COLO829 (cell line): ENCODE results near the gene MRPL14.

Experiments
- DNase-seq: peaks from one replicate; pipeline ENCODE4 v3.0.0; 2012; ENCODE audit warnings: low spot score

MRPL14 gene

GRCh38 chr6:44078827-44079671 is 48.2 kb downstream of the MRPL14 start:
- DNase-seq = peak; percentile 80

GRCh38 chr6:44078219-44078826 is 48.9 kb downstream of the MRPL14 start:
- no peak for DNase-seq

- no peak for DNase-seq
Measured at GRCh38 chr6:44077214-44077946, 49.9 kb downstream of the MRPL14 start.

DNA sequence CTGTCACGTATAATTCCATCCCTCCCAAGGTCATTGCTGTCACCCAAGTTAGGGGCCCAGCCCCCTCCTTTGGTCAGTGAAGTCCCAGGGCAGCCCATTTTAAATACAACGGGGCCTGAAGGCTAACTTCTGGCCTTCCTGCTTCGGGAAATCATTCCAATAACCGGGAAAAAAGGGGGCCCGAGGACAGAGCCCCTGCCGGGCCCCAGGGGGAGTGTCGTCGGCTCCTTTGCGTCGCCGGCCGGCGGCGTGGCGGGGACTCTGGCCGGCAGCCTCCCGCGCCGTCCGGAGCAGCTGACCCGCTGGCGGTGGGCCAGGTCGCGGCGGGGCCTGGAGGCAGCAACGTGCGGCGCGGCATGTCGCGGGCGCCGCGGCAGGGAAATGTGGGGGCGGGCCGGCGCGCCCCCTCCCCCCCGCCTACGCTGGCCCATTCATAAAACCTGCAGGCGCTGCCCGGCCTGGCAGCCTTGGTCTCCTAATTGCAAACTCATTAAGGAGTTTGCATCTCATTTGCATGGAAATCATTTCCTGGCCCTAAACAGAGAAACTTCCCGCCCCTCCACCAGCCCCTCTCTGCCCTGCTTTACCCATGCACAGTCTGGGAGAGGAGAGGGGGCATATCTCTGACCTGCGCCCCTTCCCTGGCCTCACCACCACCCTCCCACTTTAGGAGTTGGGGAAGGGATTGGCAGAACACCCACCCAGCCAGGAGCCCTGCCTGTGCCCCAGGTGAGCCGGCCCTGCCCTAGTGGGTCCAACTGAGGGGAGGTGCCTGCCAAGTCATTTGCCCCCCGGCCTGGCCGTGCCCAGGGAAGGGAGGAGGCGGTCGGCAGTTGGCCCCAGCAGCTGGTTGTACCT is 50.7 kb downstream of the MRPL14 start:
- peak; percentile 53 for DNase-seq

DNA sequence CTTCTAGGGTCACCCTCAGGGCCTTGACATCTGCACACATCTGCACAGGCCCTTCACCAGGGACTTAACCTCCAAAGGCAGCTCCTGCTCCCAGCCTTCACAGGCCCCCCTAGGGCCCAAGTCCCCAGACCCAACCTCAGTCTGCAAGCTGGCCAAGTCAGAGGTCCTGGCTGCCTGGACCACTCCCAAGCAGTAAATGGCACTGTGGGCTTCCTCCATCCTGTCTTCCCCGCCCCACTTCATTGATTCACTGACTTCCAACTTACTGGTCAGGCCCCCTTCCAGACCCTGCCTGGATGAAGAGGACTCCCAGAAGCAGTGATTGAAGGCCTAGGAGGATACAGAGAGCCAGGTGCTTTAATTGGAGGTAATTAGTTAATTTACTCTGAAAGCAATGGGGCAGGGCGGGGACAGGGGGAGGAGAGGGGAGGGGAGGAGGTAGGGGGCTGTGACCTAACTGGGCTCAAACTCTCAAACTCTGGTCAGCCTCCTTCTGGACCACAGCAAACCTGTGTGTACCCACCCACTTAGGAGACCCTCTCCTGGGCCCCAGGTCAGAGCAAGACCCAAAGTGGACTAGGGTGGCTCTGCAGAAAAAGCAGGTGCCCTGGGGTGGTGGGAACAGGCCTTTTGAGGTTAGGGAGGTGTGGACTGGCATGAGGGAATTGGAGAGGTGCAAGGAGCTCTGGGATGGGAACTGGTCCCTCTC is 51.5 kb downstream of the MRPL14 start:
- no peak for DNase-seq

- no peak for DNase-seq
Measured at GRCh38 chr6:44074813-44075646, 52.2 kb downstream of the MRPL14 start.

DNA sequence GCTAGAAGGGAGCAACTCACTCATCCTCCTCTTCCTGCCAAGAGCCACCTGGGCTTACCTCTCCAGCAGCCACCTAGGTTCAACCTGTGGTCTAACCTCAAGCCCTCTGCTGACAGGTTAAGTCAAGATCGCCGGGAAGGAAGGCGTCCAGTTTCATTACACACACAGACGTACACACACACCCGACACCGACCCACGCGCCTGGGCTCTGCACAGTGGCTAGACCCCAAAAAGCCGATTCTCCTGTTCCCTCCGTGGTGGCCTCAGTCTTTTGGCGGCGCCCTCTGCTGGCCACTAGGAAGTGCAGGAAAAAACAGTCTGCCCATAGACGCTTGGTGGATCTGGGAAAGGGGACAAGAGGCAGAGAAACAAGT is 52.8 kb downstream of the MRPL14 start:
- DNase-seq = peak; percentile 82

DNA sequence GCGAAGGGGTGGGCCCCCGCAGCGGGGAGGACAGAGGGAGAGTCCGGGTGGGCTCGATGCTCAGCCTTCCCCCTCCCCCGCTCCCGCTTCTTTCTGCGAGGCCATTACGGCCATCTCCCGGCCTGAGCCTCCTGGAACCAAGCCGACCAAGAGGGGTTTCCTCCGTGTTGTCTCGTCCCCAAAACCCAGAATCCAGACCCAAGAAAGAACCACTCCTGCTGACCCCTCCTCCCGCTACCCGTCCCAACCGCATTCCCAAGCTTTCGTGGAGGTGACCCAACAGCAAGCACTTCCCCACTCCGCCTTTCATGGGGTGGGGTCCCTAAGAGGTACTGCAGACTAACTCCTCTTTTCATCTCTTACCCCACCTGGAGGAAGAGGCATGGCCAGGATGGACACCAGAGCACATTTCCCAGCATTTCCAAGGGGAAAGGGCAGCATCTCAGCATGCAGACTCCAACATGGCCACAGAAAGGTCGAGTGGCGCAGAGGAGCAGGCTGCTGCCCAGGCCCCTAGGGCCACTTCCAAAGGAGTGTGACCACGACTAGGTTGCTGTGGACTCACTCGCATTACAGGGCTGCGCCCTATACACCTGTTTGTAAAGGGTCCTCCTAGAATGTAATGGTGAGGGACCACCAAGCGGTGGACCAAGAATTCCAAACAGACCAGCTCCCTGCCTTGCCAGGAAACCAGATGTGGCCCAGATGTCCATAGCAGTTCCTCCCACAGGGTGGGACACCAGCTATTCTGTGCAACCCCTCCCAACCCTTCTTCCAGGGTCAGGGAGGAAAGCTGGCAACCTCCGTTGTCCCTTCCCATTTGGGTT is 53.4 kb downstream of the MRPL14 start:
- no peak for DNase-seq

- DNase-seq = peak; percentile 96
Measured at GRCh38 chr6:44072959-44073611, 54.2 kb downstream of the MRPL14 start.

- DNase-seq = no peak
Measured at GRCh38 chr6:44072452-44072958, 54.7 kb downstream of the MRPL14 start.

- peak; percentile 85 for DNase-seq
Measured at GRCh38 chr6:44071670-44072451, 55.4 kb downstream of the MRPL14 start.

- DNase-seq = no peak
Measured at GRCh38 chr6:44068607-44069296, 58.5 kb downstream of the MRPL14 start.

DNA sequence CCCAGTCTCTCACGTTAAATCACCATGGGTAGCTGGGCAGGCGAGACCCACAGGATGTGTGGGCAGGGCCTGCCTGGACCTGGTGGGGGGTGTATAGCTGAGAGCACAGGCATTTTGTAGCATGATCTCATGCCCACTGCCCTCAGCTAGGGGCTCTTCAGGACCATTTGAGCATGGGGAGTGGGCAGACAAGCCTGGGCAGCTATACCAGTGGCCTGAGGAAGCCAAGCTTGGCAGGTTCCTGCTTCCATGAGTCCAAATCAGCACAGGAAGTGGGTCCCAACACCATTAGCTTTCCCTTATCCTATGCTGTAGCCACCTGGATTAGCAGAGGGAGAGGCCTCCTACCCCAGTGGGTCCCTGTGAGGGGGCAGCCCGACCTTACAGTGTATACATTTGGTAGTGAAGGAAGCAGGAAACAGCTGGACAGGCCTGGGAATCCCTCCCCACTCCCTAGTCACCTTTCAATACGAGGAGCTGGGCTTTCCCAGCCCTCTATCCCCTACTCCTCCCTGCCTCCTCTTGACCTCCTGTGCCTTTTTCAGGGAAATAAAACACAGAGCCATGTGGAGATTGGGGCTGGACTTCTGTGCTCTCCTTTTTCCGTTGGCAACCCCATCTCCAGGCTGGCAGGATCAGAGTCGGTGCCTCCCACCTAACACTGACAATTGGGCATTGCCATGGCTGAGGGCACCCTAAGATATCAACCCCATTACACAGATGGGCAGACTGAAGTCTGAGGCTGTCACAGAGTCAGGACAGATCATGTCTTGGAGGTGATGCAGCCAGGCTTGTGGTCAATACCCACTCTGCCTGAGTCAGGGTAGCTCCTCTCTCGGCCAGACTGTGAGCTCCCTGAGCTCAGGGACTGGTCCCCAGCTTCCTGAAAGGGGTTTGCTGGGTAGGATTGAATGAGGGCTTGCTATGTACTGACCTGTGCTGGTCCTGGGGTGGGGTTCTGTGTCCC is 59.8 kb downstream of the MRPL14 start:
- DNase-seq = no peak

GRCh38 chr6:44066394-44067172 is 60.7 kb downstream of the MRPL14 start:
- no peak for DNase-seq

GRCh38 chr6:44065443-44066140 is 61.7 kb downstream of the MRPL14 start:
- no peak for DNase-seq
